ENCODE data around the gene MKRN1. TPM values are rescaled to one million over a fixed set of nuclear protein-coding genes. Genes with fewer than 3 reads are reported as not detected.
"Not testable (repeated sequence)": the region's sequence is repeated elsewhere in the genome, so short reads cannot be mapped to it uniquely, and the experiment has no call there.

MKRN1 gene
- total RNA-seq, 1 donor from 2014 or later, result 69.2 TPM

- H3K4me3 ChIP-seq (ENCODE audit: low read depth, low read length), result no peak overlapping the region
- TF ChIP-seq CTCF (conservative IDR thresholded peaks at IDR 0.05; ENCODE audit: low read depth, low read length), result no peak
- no peak for DNase-seq (ENCODE audit: low read depth)
Measured at GRCh38 chr7:140458916-140459315, 20.4 kb downstream of the MKRN1 start.

GRCh38 chr7:140458201-140458600 is 21.1 kb downstream of the MKRN1 start:
- H3K4me3 ChIP-seq (ENCODE audit: low read depth, low read length), result no peak overlapping the region
- no peak for TF ChIP-seq CTCF (conservative IDR thresholded peaks at IDR 0.05; ENCODE audit: low read depth, low read length)
- no peak for DNase-seq (ENCODE audit: low read depth)

GRCh38 chr7:140456551-140457051 is 22.7 kb downstream of the MKRN1 start:
- DNase-seq (ENCODE audit: low read depth), result peak; percentile 41
- no peak for TF ChIP-seq CTCF (conservative IDR thresholded peaks at IDR 0.05; ENCODE audit: low read depth, low read length)
- no peak overlapping the region for H3K4me3 ChIP-seq (ENCODE audit: low read depth, low read length)

- no peak for TF ChIP-seq CTCF (conservative IDR thresholded peaks at IDR 0.05; ENCODE audit: low read depth, low read length)
- no peak overlapping the region for H3K4me3 ChIP-seq (ENCODE audit: low read depth, low read length)
Measured at GRCh38 chr7:140455743-140456142, 23.6 kb downstream of the MKRN1 start.

GRCh38 chr7:140454657-140455015 is 24.7 kb downstream of the MKRN1 start:
- no peak for TF ChIP-seq CTCF (conservative IDR thresholded peaks at IDR 0.05; ENCODE audit: low read depth, low read length)
- no peak for DNase-seq (ENCODE audit: low read depth)
- no peak overlapping the region for H3K4me3 ChIP-seq (ENCODE audit: low read depth, low read length)

More at GRCh38 chr7:140455743-140456142, 23.6 kb downstream of the MKRN1 start:
- DNase-seq (ENCODE audit: low read depth), result no peak

- not testable (repeated sequence) for DNase-seq (ENCODE audit: low read depth); H3K4me3 ChIP-seq (ENCODE audit: low read depth, low read length)
Measured at GRCh38 chr7:140453785-140454656, 25.3 kb downstream of the MKRN1 start.

GRCh38 chr7:140453273-140453672 is 26.0 kb downstream of the MKRN1 start:
- DNase-seq (ENCODE audit: low read depth), result no peak
- TF ChIP-seq CTCF (conservative IDR thresholded peaks at IDR 0.05; ENCODE audit: low read depth, low read length), result no peak
- H3K4me3 ChIP-seq (ENCODE audit: low read depth, low read length), result no peak overlapping the region

All from epithelial cell of proximal tubule (primary cell).